Esophagus muscularis mucosa (tissue), 4 donors: ENCODE data around the gene VGLL4. TPM values are rescaled to one million over a fixed set of nuclear protein-coding genes. Genes with fewer than 3 reads are reported as not detected.
A peak's percentile ranks its signal among the peaks of the same experiment; 100 is the strongest.
"Not testable (repeated sequence)": the region's sequence is repeated elsewhere in the genome, so short reads cannot be mapped to it uniquely, and the experiment has no call there.

ENCODE experiments used
- DNase-seq: peaks from one replicate; pipeline ENCODE4 v3.0.0-alpha.2; 2017; ENCODE audit errors: extremely low spot score
- H3K27ac ChIP-seq, 4 donors: fragments of 200-600 bp; sonication (generic); replicated peaks in 1 of 4; 1 replicate in 3 of 4; 2 replicates in 1 of 4; pipeline ENCODE4 v1.5.1; 2016 to 2019; ENCODE audit warnings: mild to moderate bottlenecking in 1 of 4
- H3K27me3 ChIP-seq, 4 donors: fragments of 200-600 bp; sonication (generic); one replicate each; pipeline versions ENCODE4 v1.5.1 to v1.6.0; 2016 to 2019
- H3K36me3 ChIP-seq, 4 donors: fragments of 200-600 bp; sonication (generic); one replicate each; pipeline ENCODE4 v1.5.1; 2016 to 2019
- H3K4me1 ChIP-seq, 4 donors: fragments of 200-600 bp; sonication (generic); one replicate each; pipeline ENCODE4 v1.5.1; 2016 to 2019
- H3K4me3 ChIP-seq, 4 donors: fragments of 200-600 bp; sonication (generic); 1 replicate in 2 of 4; 2 replicates in 2 of 4; pipeline ENCODE4 v1.5.1; 2016 to 2019; ENCODE audit warnings: mild to moderate bottlenecking in 4 of 4, moderate library complexity in 1 of 4
- H3K9me3 ChIP-seq, 4 donors: fragments of 200-600 bp; sonication (generic); 1 replicate in 3 of 4; 2 replicates in 1 of 4; pipeline ENCODE4 v1.5.1; 2016 to 2019
- EP300 ChIP-seq: sonication (generic); formaldehyde crosslinking; IDR thresholded peaks from one replicate; pipeline ENCODE4 v1.6.1; 2017; ENCODE audit warnings: antibody characterized with exemption
- POLR2A ChIP-seq: fragments of 450-650 bp; IDR thresholded peaks from one replicate; pipeline ENCODE4 v1.6.1; 2017; ENCODE audit warnings: antibody characterized with exemption, moderate library complexity, mild to moderate bottlenecking, low read depth
- POLR2AphosphoS5 ChIP-seq, 2 donors: sonication (generic); formaldehyde crosslinking; IDR thresholded peaks; one replicate each; pipeline ENCODE4 v1.6.1; 2017; ENCODE audit warnings: antibody characterized with exemption in 2 of 2
- WGBS: methylation state at CpG from one replicate; pipeline ENCODE4 v1.1.5; 2018; 5-methylcytosine and 5-hydroxymethylcytosine counted together
- intact Hi-C: fragments of 100-400 bp; cut with DNase I; formaldehyde crosslinking; loops from one replicate; pipeline ENCODE4 v1.15.1; 2023
- total RNA-seq, 4 donors: library from RNA; depleted of rRNA; stranded (reverse); fragments of >200 nt; gene quantifications; one replicate each; pipeline versions ENCODE4 v1.1.0 to v1.2.1, GENCODE V29; 2016
- TF ChIP-seq, protein P1 (sequence below), 3 experiments: fragments of 200-600 bp in 2 of 3; fragments of 450-650 bp in 1 of 3; sonication (generic) in 2 of 3; IDR thresholded peaks; one replicate each; pipeline ENCODE4 v1.5.1; 2017 to 2019; ENCODE audit warnings: antibody characterized with exemption in 3 of 3, mild to moderate bottlenecking in 2 of 3, moderate library complexity in 1 of 3

Gene VGLL4
- total RNA-seq, 4 donors from 2014 or later: 51.5 to 222 (median 80.7) TPM

DNA sequence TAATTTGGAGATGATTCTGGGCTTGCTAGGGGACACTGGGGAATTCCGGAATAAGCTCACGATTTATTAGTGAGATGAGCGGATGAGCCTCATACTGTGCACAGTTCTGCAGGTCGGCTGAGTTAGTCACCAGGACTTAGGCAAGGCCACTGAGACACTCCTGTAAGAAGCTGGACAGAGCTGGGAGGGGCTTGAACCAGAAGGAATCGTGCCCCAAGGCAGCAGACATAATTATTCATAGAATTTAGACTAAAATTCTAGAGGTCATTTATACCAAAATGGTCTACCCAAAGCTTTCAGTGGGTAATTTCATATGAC is 121.4 kb downstream of the VGLL4 start:
- no peaks in the 10 kb centered on the region for H3K27me3 ChIP-seq
- H3K4me1 ChIP-seq: peaks cover 9 to 19% (median 15%) of the 10 kb centered on the region in 4 donors
- intact Hi-C loops: no loop called here
- H3K27ac ChIP-seq: peak overlapping the region in 1 of 4 donors; percentile 65
- DNase-seq: no peak
- TF ChIP-seq, protein P1, sequence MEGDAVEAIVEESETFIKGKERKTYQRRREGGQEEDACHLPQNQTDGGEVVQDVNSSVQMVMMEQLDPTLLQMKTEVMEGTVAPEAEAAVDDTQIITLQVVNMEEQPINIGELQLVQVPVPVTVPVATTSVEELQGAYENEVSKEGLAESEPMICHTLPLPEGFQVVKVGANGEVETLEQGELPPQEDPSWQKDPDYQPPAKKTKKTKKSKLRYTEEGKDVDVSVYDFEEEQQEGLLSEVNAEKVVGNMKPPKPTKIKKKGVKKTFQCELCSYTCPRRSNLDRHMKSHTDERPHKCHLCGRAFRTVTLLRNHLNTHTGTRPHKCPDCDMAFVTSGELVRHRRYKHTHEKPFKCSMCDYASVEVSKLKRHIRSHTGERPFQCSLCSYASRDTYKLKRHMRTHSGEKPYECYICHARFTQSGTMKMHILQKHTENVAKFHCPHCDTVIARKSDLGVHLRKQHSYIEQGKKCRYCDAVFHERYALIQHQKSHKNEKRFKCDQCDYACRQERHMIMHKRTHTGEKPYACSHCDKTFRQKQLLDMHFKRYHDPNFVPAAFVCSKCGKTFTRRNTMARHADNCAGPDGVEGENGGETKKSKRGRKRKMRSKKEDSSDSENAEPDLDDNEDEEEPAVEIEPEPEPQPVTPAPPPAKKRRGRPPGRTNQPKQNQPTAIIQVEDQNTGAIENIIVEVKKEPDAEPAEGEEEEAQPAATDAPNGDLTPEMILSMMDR (IDR thresholded peaks at IDR 0.05): no peak
- no peak for TF ChIP-seq POLR2A
- no peak for TF ChIP-seq POLR2AphosphoS5 (IDR thresholded peaks at IDR 0.05)
- TF ChIP-seq EP300: no peak
- H3K4me3 ChIP-seq: no peak overlapping the region
- H3K9me3 ChIP-seq: no peaks in the 10 kb centered on the region
- 89% methylated on average over 5 of the region's 5 CpGs for WGBS
- no peaks in the 10 kb centered on the region for H3K36me3 ChIP-seq

DNA sequence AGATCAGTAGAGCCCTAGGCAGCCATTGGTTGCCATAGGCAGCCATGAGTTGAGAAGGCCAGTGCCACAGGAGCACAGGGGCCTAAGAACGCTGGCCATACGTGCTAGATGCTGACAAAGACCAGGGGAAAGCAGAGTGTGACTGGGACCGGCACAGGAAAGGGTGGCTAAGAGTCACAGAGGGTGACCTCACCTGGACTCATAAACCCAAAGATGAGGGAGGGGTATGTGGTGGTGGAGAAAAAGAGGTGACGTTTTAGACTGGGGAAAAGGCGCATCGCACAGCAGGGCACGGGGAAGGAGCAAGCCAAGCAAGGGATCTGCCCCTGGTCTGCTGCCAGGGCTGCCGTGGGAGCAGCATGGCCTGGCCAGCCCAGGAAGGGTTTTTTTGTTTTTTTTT is 122.5 kb downstream of the VGLL4 start:
- Histone ChIP-seq H3K27me3 (no peaks in the 10 kb centered on the region), H3K4me3 (no peak overlapping the region), H3K4me1 (peaks cover 9 to 19% (median 15%) of the 10 kb centered on the region in 4 donors), H3K27ac (no peak overlapping the region), H3K9me3 (no peaks in the 10 kb centered on the region), H3K36me3 (no peaks in the 10 kb centered on the region)
- intact Hi-C loops: no loop called here
- DNase-seq: no peak
- WGBS: 94% methylated on average over 8 of the region's 8 CpGs
- TF ChIP-seq, protein P1 (IDR thresholded peaks at IDR 0.05): no peak
- no peak for TF ChIP-seq POLR2A
- no peak for TF ChIP-seq POLR2AphosphoS5 (IDR thresholded peaks at IDR 0.05)
- no peak for TF ChIP-seq EP300

DNA sequence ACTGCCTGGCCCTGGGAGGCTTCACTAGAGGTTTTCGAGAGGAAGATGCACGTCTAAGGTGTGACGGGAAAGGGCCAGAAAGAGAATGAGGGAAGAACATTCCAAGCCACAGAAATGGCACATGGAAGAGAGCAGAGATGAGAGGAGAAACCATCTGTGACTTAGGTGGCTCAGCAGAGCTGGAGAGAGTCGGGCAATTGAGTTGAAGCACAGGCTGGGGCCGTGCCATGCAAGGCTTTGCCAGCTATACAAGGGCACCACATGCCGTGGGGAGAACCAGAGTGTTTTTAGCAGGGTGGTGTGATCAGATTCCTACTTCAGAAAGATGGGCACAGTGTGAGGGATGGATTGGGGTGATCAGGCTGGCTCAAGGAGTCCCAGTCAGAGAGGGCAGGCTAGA is 126.1 kb downstream of the VGLL4 start:
- intact Hi-C loops: no loop called here
- H3K27ac ChIP-seq: no peak overlapping the region
- no peaks in the 10 kb centered on the region for H3K27me3 ChIP-seq
- no peak for TF ChIP-seq POLR2A
- TF ChIP-seq, protein P1 (IDR thresholded peaks at IDR 0.05): no peak
- no peak for TF ChIP-seq EP300
- TF ChIP-seq POLR2AphosphoS5 (IDR thresholded peaks at IDR 0.05): no peak
- peaks cover 19 to 24% (median 21%) of the 10 kb centered on the region in 4 donors for H3K4me1 ChIP-seq
- WGBS: 97% methylated on average over 6 of the region's 6 CpGs
- no peaks in the 10 kb centered on the region for H3K36me3 ChIP-seq
- DNase-seq: no peak
- no peak overlapping the region for H3K4me3 ChIP-seq
- H3K9me3 ChIP-seq: no peaks in the 10 kb centered on the region

DNA sequence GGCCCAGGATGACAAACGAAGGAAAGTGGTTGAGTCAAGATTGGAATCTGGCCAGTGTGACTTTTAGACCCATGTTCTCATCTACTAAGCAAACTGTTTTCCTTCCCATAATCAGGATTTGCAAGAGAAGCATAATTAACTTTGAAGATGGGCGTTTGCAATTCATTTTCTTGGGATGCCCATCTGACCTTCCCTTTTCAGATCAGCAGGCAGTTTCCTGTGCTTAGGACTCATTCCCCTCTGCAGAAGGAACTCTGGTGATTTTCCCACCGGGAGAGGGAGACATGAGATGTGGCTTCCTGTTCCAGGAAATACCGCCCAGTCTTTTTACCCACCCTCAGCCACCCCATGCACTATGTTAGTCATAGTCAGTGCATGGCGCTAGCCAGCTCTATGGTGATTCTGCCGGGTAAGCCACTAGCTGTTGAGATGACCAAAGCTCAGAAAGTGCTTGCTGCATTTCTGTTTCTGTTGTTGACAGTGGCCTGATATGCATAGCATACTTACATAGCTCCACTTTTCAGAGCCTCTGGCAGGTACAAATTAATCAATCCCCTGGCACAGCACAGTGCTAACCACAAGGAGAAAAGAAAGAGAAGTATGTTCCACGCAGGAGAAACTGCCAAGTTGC is 129.4 kb downstream of the VGLL4 start:
- no peak overlapping the region for H3K4me3 ChIP-seq
- peaks cover 29 to 36% (median 34%) of the 10 kb centered on the region in 4 donors for H3K4me1 ChIP-seq
- no peak for DNase-seq
- no peaks in the 10 kb centered on the region for H3K36me3 ChIP-seq
- peak overlapping the region; percentile 38 to 69 (median 52) for H3K27ac ChIP-seq
- H3K27me3 ChIP-seq: no peaks in the 10 kb centered on the region
- intact Hi-C loops: no loop called here
- no peaks in the 10 kb centered on the region for H3K9me3 ChIP-seq
- WGBS: 22% methylated on average over 7 of the region's 7 CpGs
- no peak for TF ChIP-seq POLR2A
- peak in 1 of 2 donors; percentile 37 for TF ChIP-seq POLR2AphosphoS5 (IDR thresholded peaks at IDR 0.05)

DNA sequence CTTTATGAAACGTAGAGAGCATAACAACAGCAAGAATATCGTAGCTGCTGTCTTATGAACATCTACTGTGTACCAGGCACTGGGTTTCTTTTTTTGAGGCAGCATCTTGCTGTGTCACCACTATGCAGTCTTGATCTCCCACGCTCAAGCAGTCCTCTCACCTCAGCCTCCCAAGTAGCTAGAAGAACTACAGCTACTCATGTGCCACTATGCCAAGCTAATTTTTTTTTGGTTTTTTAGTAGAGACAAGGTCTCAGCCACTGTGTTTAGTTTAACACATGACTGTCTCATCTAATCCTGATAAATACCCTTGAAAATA is 129.9 kb downstream of the VGLL4 start:
- intact Hi-C loops: no loop called here
- no peak for TF ChIP-seq EP300
- TF ChIP-seq POLR2A: no peak
- no peak for TF ChIP-seq POLR2AphosphoS5 (IDR thresholded peaks at IDR 0.05)
- TF ChIP-seq, protein P1 (IDR thresholded peaks at IDR 0.05): no peak
- Histone ChIP-seq H3K27ac (peak overlapping the region; percentile 38 to 69 (median 52)), H3K36me3 (no peaks in the 10 kb centered on the region), H3K27me3 (no peaks in the 10 kb centered on the region), H3K9me3 (no peaks in the 10 kb centered on the region), H3K4me1 (peaks cover 31 to 41% (median 39%) of the 10 kb centered on the region in 4 donors), H3K4me3 (no peak overlapping the region)
- 78% methylated on average over 3 of the region's 3 CpGs for WGBS
- DNase-seq: no peak

DNA sequence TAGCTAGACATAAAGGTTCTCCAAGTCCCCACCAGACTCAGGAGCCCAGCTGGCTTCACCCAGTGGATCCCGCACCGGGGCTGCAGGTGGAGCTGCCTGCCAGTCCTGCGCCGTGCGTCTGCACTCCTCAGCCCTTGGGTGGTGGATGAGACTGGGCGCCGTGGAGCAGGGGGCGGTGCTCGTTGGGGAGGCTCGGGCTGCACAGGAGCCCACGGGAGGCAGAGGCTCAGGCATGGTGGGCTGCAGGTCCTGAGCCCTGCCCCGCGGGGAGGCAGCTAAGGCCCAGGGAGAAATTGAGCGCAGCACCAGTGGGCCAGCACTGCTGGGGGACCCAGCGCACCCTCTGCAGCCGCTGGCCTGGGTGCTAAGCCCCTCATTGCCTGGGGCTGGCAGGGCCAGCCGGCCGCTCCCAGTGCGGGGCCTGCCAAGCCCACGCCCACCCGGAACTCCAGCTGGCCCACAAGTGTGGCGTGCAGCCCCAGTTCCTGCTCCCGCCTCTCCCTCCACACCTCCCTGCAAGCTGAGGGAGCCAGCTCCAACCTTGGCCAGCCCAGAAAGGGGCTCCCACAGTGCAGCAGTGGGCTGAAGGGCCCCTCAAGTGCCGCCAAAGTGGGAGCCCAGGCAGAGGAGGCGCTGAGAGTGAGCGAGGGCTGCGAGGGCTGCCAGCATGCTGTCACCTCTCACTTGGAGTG is 130.4 kb downstream of the VGLL4 start:
- Histone ChIP-seq H3K27ac (peak overlapping the region; percentile 38 to 69 (median 52)), H3K4me1 (peaks cover 36 to 46% (median 44%) of the 10 kb centered on the region in 4 donors)
- H3K4me3 ChIP-seq, H3K9me3 ChIP-seq, H3K27me3 ChIP-seq, intact Hi-C loops, H3K36me3 ChIP-seq, DNase-seq: not testable (repeated sequence)
- WGBS: 91% methylated on average over 7 of the region's 27 CpGs

DNA sequence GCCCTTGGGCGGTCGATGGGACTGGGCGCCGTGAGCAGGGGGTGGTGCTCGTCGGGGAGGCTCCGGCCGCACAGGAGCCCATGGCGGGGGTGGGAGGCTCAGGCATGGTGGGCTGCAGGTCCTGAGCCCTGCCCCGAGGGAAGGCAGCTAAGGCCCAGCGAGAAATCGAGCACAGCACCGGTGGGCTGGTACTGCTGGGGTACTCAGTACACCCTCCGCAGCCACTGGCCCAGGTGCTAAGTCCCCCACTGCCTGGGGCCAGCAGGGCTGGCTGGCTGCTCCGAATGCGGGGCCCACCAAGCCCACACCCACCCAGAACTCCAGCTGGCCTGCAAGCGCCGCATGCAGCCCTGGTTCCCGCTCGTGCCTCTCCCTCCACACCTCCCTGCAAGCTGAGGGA is 132.1 kb downstream of the VGLL4 start:
- no CpG with 5 or more reads among the region's 20 CpGs for WGBS
- intact Hi-C loops, H3K27me3 ChIP-seq: not testable (repeated sequence)

More for the DNA sequence above, 132.1 kb downstream of the VGLL4 start:
- not testable (repeated sequence) for H3K9me3 ChIP-seq, H3K4me3 ChIP-seq, H3K36me3 ChIP-seq, DNase-seq, H3K27ac ChIP-seq
- peaks cover 40 to 52% (median 52%) of the 10 kb centered on the region in 4 donors for H3K4me1 ChIP-seq
